ENCODE data around the gene LEPR. TPM values are rescaled to one million over a fixed set of nuclear protein-coding genes. Genes with fewer than 3 reads are reported as not detected.

Gene LEPR
- total and polyA plus RNA-seq, 5 donors from 2014 or later: 2.3 to 3.2 (median 2.8) TPM

Other genes with a start within 250 kb of the LEPR start
- 1.9 TPM for gene DNAJC6, start 111.1 kb upstream of the LEPR start, total RNA-seq
- 1 to 10 TPM in 1 of 4 donors, under 1 TPM in 2, not detected in 1; 0.07 to 1.0 (median 0.63) TPM for gene DNAJC6, start 111.1 kb upstream of the LEPR start, polyA plus RNA-seq
- 21.1 TPM for gene LEPROT, start within 50 bp of the LEPR start, total RNA-seq
- 10 to 100 TPM; 12.4 to 27.2 (median 17.5) TPM for gene LEPROT, start within 50 bp of the LEPR start, polyA plus RNA-seq